GM10248 (cell line): ENCODE results near the gene SMYD1.

Source experiments
- CTCF ChIA-PET: fragments of 300-600 bp; sonication (Branson Sonifier 250); formaldehyde crosslinking; extraction: SDS; loops from one replicate; lab custom pipeline; 2021; ENCODE audit warnings: antibody characterized with exemption; lab: Yijun Ruan, JAX
- POLR2A ChIA-PET: fragments of 350-650 bp; sonication (Branson Sonifier 250); formaldehyde crosslinking; extraction: SDS; loops from one replicate; lab custom pipeline; 2020; ENCODE audit warnings: antibody characterized with exemption; lab: Yijun Ruan, JAX
- DNase-seq: peaks from one replicate; pipeline ENCODE4 v3.0.0; 2012; ENCODE audit errors: extremely low spot score
- CTCF ChIP-seq: IDR thresholded peaks from 2 replicates; pipeline ENCODE4 v1.5.1; 2012; ENCODE audit warnings: mild to moderate bottlenecking, low read depth; ENCODE audit errors: extremely low read depth, missing control alignments, control extremely low read depth

The SMYD1 gene

GRCh38 chr2:88113069-88113468 is 45.4 kb downstream of the SMYD1 start:
- no peak for DNase-seq
- no peak for TF ChIP-seq CTCF
- POLR2A ChIA-PET, result no interaction called here
- CTCF ChIA-PET, result no interaction called here

- no peak for DNase-seq
- CTCF ChIA-PET, result interaction anchor here (0.9 kb wide), 1 partner anchor 24 kb away, joined by 3 read pairs; no protein-coding TSS in a partner anchor
- POLR2A ChIA-PET, result no interaction called here
- TF ChIP-seq CTCF, result no peak
Observed at GRCh38 chr2:88114889-88115288, 47.3 kb downstream of the SMYD1 start.

GRCh38 chr2:88115825-88116518 is 48.3 kb downstream of the SMYD1 start:
- POLR2A ChIA-PET, result no interaction called here
- DNase-seq, result no peak
- CTCF ChIA-PET, result interaction anchor here (0.9 to 1.1 kb wide), 2 partner anchors 8 to 56 kb away, joined by 3 read pairs; no protein-coding TSS in a partner anchor
- TF ChIP-seq CTCF, result no peak

GRCh38 chr2:88116669-88117432 is 49.2 kb downstream of the SMYD1 start:
- ChIA-PET POLR2A (no interaction called here), CTCF (interaction anchor here (0.9 kb wide), 1 partner anchor 57 kb away, joined by 3 read pairs; no protein-coding TSS in a partner anchor)
- TF ChIP-seq CTCF, result no peak
- DNase-seq, result no peak

GRCh38 chr2:88117973-88118372 is 50.3 kb downstream of the SMYD1 start:
- CTCF ChIA-PET, result no interaction called here
- DNase-seq, result no peak
- TF ChIP-seq CTCF, result no peak
- POLR2A ChIA-PET, result no interaction called here

GRCh38 chr2:88121678-88122077 is 54.1 kb downstream of the SMYD1 start:
- DNase-seq, result no peak
- ChIA-PET POLR2A (no interaction called here), CTCF (interaction anchor here (1.3 kb wide), 1 partner anchor 38 kb away, joined by 3 read pairs; no protein-coding TSS in a partner anchor)
- no peak for TF ChIP-seq CTCF
